H1 (cell line): ENCODE data around the gene UPF2. TPM values are rescaled to one million over a fixed set of nuclear protein-coding genes. Genes with fewer than 3 reads are reported as not detected.

Experiments used
- CTCF ChIA-PET: fragments of 300-600 bp; sonication (Branson Sonifier 250); formaldehyde crosslinking; loops from one replicate; lab custom pipeline; 2021; ENCODE audit not compliant: partially characterized antibody; lab: Charles Lee
- POLR2A ChIA-PET: fragments of 300-600 bp; sonication (Branson Sonifier 250); formaldehyde crosslinking; loops from one replicate; lab custom pipeline; 2021; ENCODE audit warnings: inconsistent platforms; ENCODE audit not compliant: partially characterized antibody; lab: Charles Lee
- DNase-seq, 2 experiments: peaks; one replicate each; pipeline versions ENCODE4 v3.0.0 to v3.0.0-alpha.2; 2010 to 2022; ENCODE audit warnings: low spot score in 2 of 2, low read depth in 1 of 2, mixed read lengths in 1 of 2
- FAIRE-seq: peaks from 2 replicates; lab custom pipeline; 2011; peaks lifted over from hg19 to GRCh38; lab: Jason Lieb, UNC
- H2AFZ ChIP-seq: 2 replicates; pipeline ENCODE4 v1.8.1; 2012; ENCODE audit warnings: low read length, inconsistent platforms
- H2AK5ac ChIP-seq: 2 replicates; pipeline ENCODE4 v1.6.1; 2013; ENCODE audit warnings: low read depth, low read length
- H2BK120ac ChIP-seq: replicated peaks from 2 replicates; pipeline ENCODE3; 2013; ENCODE audit warnings: low read depth, low read length, inconsistent platforms
- H2BK12ac ChIP-seq: 2 replicates; pipeline ENCODE4 v1.6.1; 2013; ENCODE audit warnings: low read depth, low read length
- H2BK15ac ChIP-seq: 2 replicates; pipeline ENCODE4 v1.6.1; 2013; ENCODE audit warnings: low read length
- H2BK20ac ChIP-seq: 2 replicates; pipeline ENCODE4 v1.6.1; 2013; ENCODE audit warnings: low read length
- H2BK5ac ChIP-seq: 2 replicates; pipeline ENCODE4 v1.6.1; 2013; ENCODE audit warnings: low read depth, low read length
- H3K14ac ChIP-seq: 2 replicates; pipeline ENCODE4 v1.6.1; 2013; ENCODE audit warnings: inconsistent platforms; ENCODE audit not compliant: insufficient read length
- H3K18ac ChIP-seq: 2 replicates; pipeline ENCODE4 v1.6.1; 2013; ENCODE audit warnings: low read length; ENCODE audit errors: extremely low read depth
- H3K23ac ChIP-seq: 2 replicates; pipeline ENCODE4 v1.6.1; 2013; ENCODE audit warnings: inconsistent platforms; ENCODE audit not compliant: insufficient read length
- H3K23me2 ChIP-seq: 2 replicates; pipeline ENCODE4 v1.6.1; 2013; ENCODE audit warnings: low read depth, low read length
- H3K27ac ChIP-seq: 2 replicates; pipeline ENCODE4 v1.6.1; 2011; ENCODE audit warnings: low read depth, low read length, inconsistent platforms
- H3K27me3 ChIP-seq, 4 experiments: replicated peaks in 1 of 4; 1 replicate in 1 of 4; 2 replicates in 3 of 4; pipeline versions ENCODE4 v1.6.1 to v1.8.1; 2011 to 2013; ENCODE audit warnings: low read length in 3 of 4, mild to moderate bottlenecking in 3 of 4, inconsistent platforms in 2 of 4, mixed read lengths in 2 of 4, moderate library complexity in 1 of 4; ENCODE audit not compliant: control insufficient read depth in 3 of 4, insufficient read depth in 3 of 4; ENCODE audit errors: extremely low read depth in 1 of 4
- H3K36me3 ChIP-seq, 4 experiments: 2 replicates each; pipeline versions ENCODE4 v1.6.1 to v1.8.1; 2011 to 2013; ENCODE audit warnings: mild to moderate bottlenecking in 4 of 4, low read length in 3 of 4, moderate library complexity in 2 of 4, control low read depth in 1 of 4, inconsistent platforms in 1 of 4; ENCODE audit not compliant: insufficient read depth in 4 of 4, control insufficient read depth in 2 of 4
- H3K4ac ChIP-seq: replicated peaks from 2 replicates; pipeline ENCODE3; 2013; ENCODE audit warnings: low read length, low read depth, mixed read lengths, inconsistent platforms; ENCODE audit not compliant: insufficient read length
- H3K4me1 ChIP-seq, 4 experiments: replicated peaks in 1 of 4; 1 replicate in 1 of 4; 2 replicates in 3 of 4; pipeline versions ENCODE4 v1.6.1 to v1.8.1; 2011 to 2013; ENCODE audit warnings: low read length in 3 of 4, inconsistent platforms in 2 of 4, mixed read lengths in 1 of 4; ENCODE audit not compliant: insufficient read depth in 4 of 4, control insufficient read depth in 3 of 4
- H3K4me2 ChIP-seq, 2 experiments: 2 replicates each; pipeline versions ENCODE4 v1.6.1 to v1.8.1; 2011 to 2013; ENCODE audit warnings: low read depth in 2 of 2, low read length in 2 of 2, control low read depth in 1 of 2, inconsistent platforms in 1 of 2, mild to moderate bottlenecking in 1 of 2; ENCODE audit not compliant: insufficient read depth in 1 of 2
- H3K4me3 ChIP-seq, 4 experiments: fragments of 200-600, 300-600 bp in 1 of 4; sonication (generic), shearing (Covaris generic), sonication (Bioruptor Twin) in 1 of 4; 2 replicates each; pipeline versions ENCODE4 v1.5.1 to v1.8.1; 2011 to 2016; ENCODE audit warnings: low read length in 4 of 4, low read depth in 3 of 4, control low read depth in 2 of 4, inconsistent platforms in 2 of 4, mild to moderate bottlenecking in 2 of 4, mixed read lengths in 1 of 4, moderate library complexity in 1 of 4; ENCODE audit not compliant: insufficient read depth in 2 of 4; ENCODE audit errors: extremely low read depth in 1 of 4
- H3K56ac ChIP-seq: replicated peaks from 2 replicates; pipeline ENCODE3; 2013; ENCODE audit warnings: low read depth, mild to moderate bottlenecking, mixed read lengths, low read length, inconsistent platforms; ENCODE audit not compliant: insufficient read length
- H3K79me1 ChIP-seq: 2 replicates; pipeline ENCODE4 v1.6.1; 2013; ENCODE audit warnings: low read depth, low read length, control low read depth
- H3K79me2 ChIP-seq, 2 experiments: 2 replicates each; pipeline versions ENCODE4 v1.6.1 to v1.8.1; 2012 to 2013; ENCODE audit warnings: low read length in 2 of 2, mild to moderate bottlenecking in 2 of 2, inconsistent platforms in 1 of 2; ENCODE audit not compliant: insufficient read depth in 2 of 2, control insufficient read depth in 1 of 2
- H3K9ac ChIP-seq, 4 experiments: replicated peaks in 1 of 4; 1 replicate in 1 of 4; 2 replicates in 3 of 4; pipeline versions ENCODE4 v1.6.1 to v1.8.1; 2011 to 2013; ENCODE audit warnings: low read depth in 3 of 4, low read length in 3 of 4, control low read depth in 2 of 4, mild to moderate bottlenecking in 2 of 4, moderate library complexity in 2 of 4, inconsistent platforms in 1 of 4; ENCODE audit errors: extremely low read depth in 1 of 4
- H3K9me3 ChIP-seq, 2 experiments: 2 replicates each; pipeline versions ENCODE4 v1.6.1 to v1.8.1; 2012 to 2013; ENCODE audit warnings: mild to moderate bottlenecking in 2 of 2, moderate library complexity in 2 of 2, control low read depth in 1 of 2, inconsistent platforms in 1 of 2, low read depth in 1 of 2, low read length in 1 of 2, mixed read lengths in 1 of 2; ENCODE audit not compliant: insufficient read depth in 2 of 2
- H4K20me1 ChIP-seq, 2 experiments: replicated peaks in 1 of 2; 2 replicates each; pipeline versions ENCODE3 to v1.8.1; 2011 to 2013; ENCODE audit warnings: inconsistent platforms in 2 of 2, low read length in 2 of 2, mild to moderate bottlenecking in 1 of 2; ENCODE audit not compliant: insufficient read depth in 2 of 2, control insufficient read depth in 1 of 2
- H4K5ac ChIP-seq: 2 replicates; pipeline ENCODE4 v1.6.1; 2013; ENCODE audit warnings: low read length, low read depth, mixed read lengths, inconsistent platforms; ENCODE audit not compliant: insufficient read length
- H4K8ac ChIP-seq: 2 replicates; pipeline ENCODE4 v1.8.0; 2013; ENCODE audit warnings: mild to moderate bottlenecking, moderate library complexity, low read length, inconsistent platforms; ENCODE audit not compliant: insufficient read depth; ENCODE audit errors: extremely low read depth
- H4K91ac ChIP-seq: replicated peaks from 2 replicates; pipeline ENCODE3; 2013; ENCODE audit warnings: low read length, mixed read lengths, inconsistent platforms; ENCODE audit not compliant: insufficient read length
- CBX5 ChIP-seq: fragments of 300-800, 300-1000 bp; sonication (generic); IDR thresholded peaks from 2 replicates; pipeline ENCODE4 v1.7.1; 2016; ENCODE audit warnings: antibody characterized with exemption, low read length, low read depth
- CEBPB ChIP-seq: IDR thresholded peaks from 2 replicates; pipeline ENCODE4 v1.6.1; 2012; ENCODE audit warnings: low read depth, low read length
- CHD1 ChIP-seq: IDR thresholded peaks from 2 replicates; pipeline ENCODE4 v1.6.1; 2012; ENCODE audit warnings: low read depth, low read length, improper control_type of control experiment
- CTBP2 ChIP-seq: IDR thresholded peaks from 2 replicates; pipeline ENCODE4 v1.7.0; 2011; ENCODE audit warnings: borderline replicate concordance, mild to moderate bottlenecking, moderate library complexity, mixed read lengths, low read length; ENCODE audit not compliant: insufficient read depth, insufficient read length
- EZH2 ChIP-seq: fragments of 200-600 bp; sonication (generic); IDR thresholded peaks from 2 replicates; pipeline ENCODE4 v1.7.1; 2012; ENCODE audit warnings: low read depth, mild to moderate bottlenecking, moderate library complexity, low read length, inconsistent platforms; ENCODE audit not compliant: severe bottlenecking
- HDAC6 ChIP-seq: IDR thresholded peaks from one replicate; pipeline ENCODE4 v1.7.1; 2012; ENCODE audit warnings: low read depth, mild to moderate bottlenecking, inconsistent platforms, low read length, moderate library complexity
- KDM1A ChIP-seq: fragments of 200-600, 300-600 bp; sonication (generic); IDR thresholded peaks from 2 replicates; pipeline ENCODE4 v1.7.1; 2016; ENCODE audit warnings: mild to moderate bottlenecking, low read length, borderline replicate concordance
- MAX ChIP-seq: IDR thresholded peaks from 2 replicates; pipeline ENCODE4 v1.6.1; 2012; ENCODE audit warnings: inconsistent platforms
- SAP30 ChIP-seq: fragments of 300-600 bp; sonication (generic); IDR thresholded peaks from 2 replicates; pipeline ENCODE4 v1.7.1; 2012; ENCODE audit warnings: low read length, moderate library complexity, mild to moderate bottlenecking, inconsistent platforms; ENCODE audit not compliant: insufficient read depth, insufficient replicate concordance
- SIN3A ChIP-seq, 2 experiments: IDR thresholded peaks in 1 of 2; conservative IDR thresholded peaks in 1 of 2; 2 replicates each; pipeline ENCODE4 v1.6.1; 2011 to 2012; ENCODE audit warnings: low read length in 2 of 2, improper control_type of control experiment in 1 of 2, low read depth in 1 of 2, mild to moderate bottlenecking in 1 of 2
- SRF ChIP-seq: IDR thresholded peaks from 2 replicates; pipeline ENCODE4 v1.6.1; 2011; ENCODE audit warnings: mild to moderate bottlenecking, low read depth, low read length, moderate library complexity
- whole genome bisulfite sequencing, 2 experiments: shearing (Covaris generic) in 1 of 2; methylation state at CpG; one replicate each; pipeline versions ENCODE4 v1.1.6 to v1.1.7; 2013 to 2015; ENCODE audit warnings: low lambda C conversion rate in 2 of 2, mixed read lengths in 2 of 2, inconsistent platforms in 1 of 2, low coverage in 1 of 2, missing lambda C conversion rate in 1 of 2; ENCODE audit not compliant: insufficient replicate concordance in 2 of 2, insufficient coverage in 1 of 2, insufficient read length in 1 of 2; ENCODE audit errors: extremely low coverage in 1 of 2, missing lambda C conversion rate in 1 of 2; 5-methylcytosine and 5-hydroxymethylcytosine counted together
- polyA plus RNA-seq, 7 experiments: library from polyadenylated mRNA; depleted of rRNA in 3 of 7; stranded (reverse) in 5 of 7; unstranded in 2 of 7; fragments of >200 nt in 5 of 7; fragments of 200-250 nt in 2 of 7; gene quantifications; 1 replicate in 5 of 7; 2 replicates in 1 of 7; 4 replicates in 1 of 7; pipeline versions ENCODE4 v1.2.1 to v1.2.3, GENCODE V29; 2011 to 2013; ENCODE audit warnings: missing spikeins in 2 of 7, mixed read lengths in 2 of 7
- total RNA-seq: library from RNA; stranded (reverse); fragmentation: NEBNext Ultra II Directional; extraction: Animal tissue kit (Norgen Biotek cat#: 25700); gene quantifications from 2 replicates; pipeline ENCODE4 v1.2.1, GENCODE V29; 2021

UPF2 gene
- total and polyA plus RNA-seq, 2 of the 8 experiments (the other 6 are each of a cell fraction or from before 2014, with no cell fraction given), result 6.2 to 32.8 TPM

GRCh38 chr10:11891776-11892486, 150.7 kb downstream of the UPF2 start:
- no peaks in the 10 kb centered on the region for H3K23me2 ChIP-seq
- H3K79me1 ChIP-seq, result no peaks in the 10 kb centered on the region
- H3K9me3 ChIP-seq, result no peaks in the 10 kb centered on the region
- no peak overlapping the region for H2BK12ac ChIP-seq
- 95% methylated on average over 22 of the region's 22 CpGs; no CpG with 5 or more reads in 1 of the 2 experiments for WGBS, 2 experiments
- H2BK5ac ChIP-seq, result no peak overlapping the region
- H3K4ac ChIP-seq, result no peak overlapping the region
- H3K79me2 ChIP-seq, result no peaks in the 10 kb centered on the region
- no peak overlapping the region for H3K9ac ChIP-seq
- H4K91ac ChIP-seq, result no peak overlapping the region
- DNase-seq, result no peak
- FAIRE-seq, result no peak
- H3K4me2 ChIP-seq, result no peak overlapping the region
- no peak overlapping the region for H2BK120ac ChIP-seq
- ChIA-PET CTCF (interaction anchor here (0.7 to 1.2 kb wide), 5 partner anchors 15 to 109 kb away, joined by 3 to 8 read pairs (median 4); no protein-coding TSS in a partner anchor), POLR2A (interaction anchor here (1.5 to 1.9 kb wide), 2 partner anchors 10 to 17 kb away, joined by 3 to 5 read pairs; no protein-coding TSS in a partner anchor)
- H2BK15ac ChIP-seq, result no peak overlapping the region
- H3K14ac ChIP-seq, result no peak overlapping the region
- no peaks in the 10 kb centered on the region for H3K4me1 ChIP-seq
- no peak overlapping the region for H2BK20ac ChIP-seq
- H2AFZ ChIP-seq, result no peak overlapping the region
- no peaks in the 10 kb centered on the region; a peak in 1 of 7 replicates for H3K27me3 ChIP-seq
- no peak overlapping the region for H3K4me3 ChIP-seq
- H3K23ac ChIP-seq, result no peak overlapping the region
- H3K27ac ChIP-seq, result no peak overlapping the region
- no peak overlapping the region for H3K18ac ChIP-seq
- H4K8ac ChIP-seq, result no peak overlapping the region
- no peak overlapping the region for H2AK5ac ChIP-seq
- no peak overlapping the region for H3K56ac ChIP-seq
- no peak overlapping the region for H4K5ac ChIP-seq
- H3K36me3 ChIP-seq, result no peaks in the 10 kb centered on the region
- peaks cover 0 to 1% of the 10 kb centered on the region in 2 experiments for H4K20me1 ChIP-seq
- TF ChIP-seq CHD1 (no peak), MAX (no peak), SAP30 (no peak), CTBP2 (no peak), HDAC6 (no peak), SRF (no peak), EZH2 (no peak), SIN3A (conservative IDR thresholded peaks at IDR 0.05 in 1 of 2, IDR thresholded peaks at IDR 0.05 in 1 of 2; ENCODE audit: low read depth in 1 of 2, low read length in 2 of 2) (no peak), CBX5 (no peak), CEBPB (no peak), KDM1A (no peak)
